Loucy (cell line): ENCODE data around the gene C8G.

ENCODE experiments used
- H2AFZ ChIP-seq: fragments of 200-600 bp; sonication (generic); 2 replicates; pipeline ENCODE4 v1.6.0; 2016; ENCODE audit warnings: antibody characterized with exemption, mild to moderate bottlenecking, low read length, moderate library complexity
- H3F3A ChIP-seq: fragments of 200-600 bp; 2 replicates; pipeline ENCODE4 v1.6.0; 2016; ENCODE audit warnings: antibody characterized with exemption, low read depth, mild to moderate bottlenecking
- H3K27me3 ChIP-seq: fragments of 200-600 bp; sonication (generic); 2 replicates; pipeline ENCODE4 v1.6.1; 2014; ENCODE audit warnings: low read length, mild to moderate bottlenecking; ENCODE audit not compliant: insufficient read depth, poor library complexity, severe bottlenecking
- H3K36me3 ChIP-seq: fragments of 200-600 bp; sonication (generic); 2 replicates; pipeline ENCODE4 v1.6.1; 2016; ENCODE audit warnings: low read length; ENCODE audit not compliant: insufficient read depth
- H3K4me1 ChIP-seq: fragments of 200-600 bp; sonication (generic); 2 replicates; pipeline ENCODE4 v1.5.1; 2014; ENCODE audit warnings: low read length, mild to moderate bottlenecking; ENCODE audit not compliant: insufficient read depth, poor library complexity, severe bottlenecking
- H3K4me2 ChIP-seq: fragments of 200-600 bp; sonication (generic); 2 replicates; pipeline ENCODE4 v1.6.0; 2014; ENCODE audit warnings: antibody characterized with exemption, low read length, low read depth, mild to moderate bottlenecking; ENCODE audit not compliant: poor library complexity, severe bottlenecking
- H3K4me3 ChIP-seq: fragments of 200-600 bp; sonication (generic); 2 replicates; pipeline ENCODE4 v1.5.1; 2014; ENCODE audit warnings: low read length, mild to moderate bottlenecking, mixed read lengths; ENCODE audit not compliant: poor library complexity, severe bottlenecking
- H3K79me2 ChIP-seq: fragments of 200-600 bp; sonication (generic); 2 replicates; pipeline ENCODE4 v1.6.1; 2014; ENCODE audit warnings: low read length; ENCODE audit not compliant: insufficient read depth
- H3K9ac ChIP-seq: fragments of 200-600 bp; sonication (generic); 2 replicates; pipeline ENCODE4 v1.6.0; 2014; ENCODE audit warnings: mild to moderate bottlenecking, low read depth, low read length, moderate library complexity; ENCODE audit not compliant: poor library complexity, severe bottlenecking
- H3K9me2 ChIP-seq: fragments of 200-600 bp; sonication (generic); replicated peaks from 2 replicates; pipeline ENCODE4 v1.6.1; 2016; ENCODE audit warnings: low read depth, low read length, mixed read lengths
- H3K9me3 ChIP-seq: fragments of 200-600 bp; sonication (generic); 2 replicates; pipeline ENCODE4 v1.6.1; 2014; ENCODE audit warnings: mild to moderate bottlenecking, antibody characterized with exemption, low read length, low read depth; ENCODE audit not compliant: insufficient read depth
- H4K20me1 ChIP-seq: fragments of 200-600 bp; sonication (generic); 2 replicates; pipeline ENCODE4 v1.6.0; 2014; ENCODE audit warnings: antibody characterized with exemption, low read length, mild to moderate bottlenecking; ENCODE audit not compliant: insufficient read depth, poor library complexity, severe bottlenecking
- EZH2phosphoT487 ChIP-seq: fragments of 200-600 bp; IDR thresholded peaks from 2 replicates; pipeline ENCODE4 v1.6.1; 2018; ENCODE audit warnings: antibody characterized with exemption, mild to moderate bottlenecking, moderate library complexity, borderline replicate concordance
- TF ChIP-seq, protein P1 (sequence below): fragments of 200-600 bp; sonication (generic); conservative IDR thresholded peaks from 2 replicates; pipeline ENCODE4 v1.5.1; 2014; ENCODE audit warnings: mild to moderate bottlenecking, antibody characterized with exemption, low read length

The C8G gene

DNA sequence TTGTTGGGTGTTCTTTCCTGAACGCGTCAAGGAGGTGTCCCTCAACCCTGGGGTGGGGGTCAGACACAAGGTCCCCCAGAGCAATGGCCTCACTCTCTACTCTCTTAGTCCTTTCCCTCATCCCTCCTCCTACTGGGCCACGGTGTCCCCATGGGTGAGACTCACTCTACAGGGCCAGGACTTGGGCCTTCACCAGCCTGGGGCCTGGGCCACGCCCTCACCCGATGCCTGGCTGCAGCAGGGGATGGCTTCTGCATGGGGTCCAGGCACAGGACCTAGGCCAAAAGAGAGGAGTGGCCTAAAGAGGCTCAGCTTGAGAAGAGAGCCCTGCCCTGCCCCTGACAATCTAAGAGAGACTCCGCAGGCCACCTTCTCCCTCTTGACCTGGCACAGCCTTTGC, 12.9 kb downstream of the C8G start:
- no peaks in the 10 kb centered on the region for H3K9me3 ChIP-seq
- H3K27me3 ChIP-seq, result no peaks in the 10 kb centered on the region
- H3K4me3 ChIP-seq, result no peak overlapping the region
- H3K9ac ChIP-seq, result no peak overlapping the region
- H2AFZ ChIP-seq, result no peak overlapping the region
- no peaks in the 10 kb centered on the region for H3K36me3 ChIP-seq
- TF ChIP-seq, protein P1, sequence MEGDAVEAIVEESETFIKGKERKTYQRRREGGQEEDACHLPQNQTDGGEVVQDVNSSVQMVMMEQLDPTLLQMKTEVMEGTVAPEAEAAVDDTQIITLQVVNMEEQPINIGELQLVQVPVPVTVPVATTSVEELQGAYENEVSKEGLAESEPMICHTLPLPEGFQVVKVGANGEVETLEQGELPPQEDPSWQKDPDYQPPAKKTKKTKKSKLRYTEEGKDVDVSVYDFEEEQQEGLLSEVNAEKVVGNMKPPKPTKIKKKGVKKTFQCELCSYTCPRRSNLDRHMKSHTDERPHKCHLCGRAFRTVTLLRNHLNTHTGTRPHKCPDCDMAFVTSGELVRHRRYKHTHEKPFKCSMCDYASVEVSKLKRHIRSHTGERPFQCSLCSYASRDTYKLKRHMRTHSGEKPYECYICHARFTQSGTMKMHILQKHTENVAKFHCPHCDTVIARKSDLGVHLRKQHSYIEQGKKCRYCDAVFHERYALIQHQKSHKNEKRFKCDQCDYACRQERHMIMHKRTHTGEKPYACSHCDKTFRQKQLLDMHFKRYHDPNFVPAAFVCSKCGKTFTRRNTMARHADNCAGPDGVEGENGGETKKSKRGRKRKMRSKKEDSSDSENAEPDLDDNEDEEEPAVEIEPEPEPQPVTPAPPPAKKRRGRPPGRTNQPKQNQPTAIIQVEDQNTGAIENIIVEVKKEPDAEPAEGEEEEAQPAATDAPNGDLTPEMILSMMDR, result no peak
- TF ChIP-seq EZH2phosphoT487, result no peak
- H3K79me2 ChIP-seq, result no peaks in the 10 kb centered on the region
- no peaks in the 10 kb centered on the region for H4K20me1 ChIP-seq
- H3K4me1 ChIP-seq, result no peaks in the 10 kb centered on the region
- no peaks in the 10 kb centered on the region for H3F3A ChIP-seq
- H3K4me2 ChIP-seq, result no peak overlapping the region
- no peaks in the 10 kb centered on the region for H3K9me2 ChIP-seq

DNA sequence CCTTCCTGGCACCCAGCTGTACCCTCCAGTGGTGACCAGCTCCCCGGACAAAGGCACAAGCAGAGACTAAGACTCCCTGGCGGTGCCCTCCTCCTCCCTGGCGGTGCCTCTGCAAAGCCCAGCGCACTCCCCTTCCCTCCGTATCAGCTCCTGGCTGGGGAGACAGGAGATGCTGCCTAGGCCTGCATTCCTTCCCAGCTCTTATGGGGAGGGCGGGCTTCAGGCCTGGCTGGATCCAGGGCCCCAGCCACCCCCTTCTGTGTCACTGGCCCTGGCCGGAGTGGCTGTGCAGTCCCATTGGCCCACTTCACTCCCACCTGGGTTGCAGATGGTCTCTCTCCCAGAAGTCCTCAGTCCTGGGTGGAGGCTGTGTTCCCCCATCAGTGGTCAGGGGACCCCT, 13.4 kb downstream of the C8G start:
- Histone ChIP-seq H3K36me3 (no peaks in the 10 kb centered on the region), H3F3A (no peaks in the 10 kb centered on the region), H3K9ac (no peak overlapping the region), H3K9me2 (no peaks in the 10 kb centered on the region), H3K4me2 (no peak overlapping the region), H2AFZ (no peak overlapping the region), H3K4me1 (no peaks in the 10 kb centered on the region), H3K9me3 (no peaks in the 10 kb centered on the region), H3K27me3 (no peaks in the 10 kb centered on the region), H4K20me1 (no peaks in the 10 kb centered on the region), H3K4me3 (no peak overlapping the region), H3K79me2 (no peaks in the 10 kb centered on the region)
- TF ChIP-seq EZH2phosphoT487, result no peak
- TF ChIP-seq, protein P1, result no peak

DNA sequence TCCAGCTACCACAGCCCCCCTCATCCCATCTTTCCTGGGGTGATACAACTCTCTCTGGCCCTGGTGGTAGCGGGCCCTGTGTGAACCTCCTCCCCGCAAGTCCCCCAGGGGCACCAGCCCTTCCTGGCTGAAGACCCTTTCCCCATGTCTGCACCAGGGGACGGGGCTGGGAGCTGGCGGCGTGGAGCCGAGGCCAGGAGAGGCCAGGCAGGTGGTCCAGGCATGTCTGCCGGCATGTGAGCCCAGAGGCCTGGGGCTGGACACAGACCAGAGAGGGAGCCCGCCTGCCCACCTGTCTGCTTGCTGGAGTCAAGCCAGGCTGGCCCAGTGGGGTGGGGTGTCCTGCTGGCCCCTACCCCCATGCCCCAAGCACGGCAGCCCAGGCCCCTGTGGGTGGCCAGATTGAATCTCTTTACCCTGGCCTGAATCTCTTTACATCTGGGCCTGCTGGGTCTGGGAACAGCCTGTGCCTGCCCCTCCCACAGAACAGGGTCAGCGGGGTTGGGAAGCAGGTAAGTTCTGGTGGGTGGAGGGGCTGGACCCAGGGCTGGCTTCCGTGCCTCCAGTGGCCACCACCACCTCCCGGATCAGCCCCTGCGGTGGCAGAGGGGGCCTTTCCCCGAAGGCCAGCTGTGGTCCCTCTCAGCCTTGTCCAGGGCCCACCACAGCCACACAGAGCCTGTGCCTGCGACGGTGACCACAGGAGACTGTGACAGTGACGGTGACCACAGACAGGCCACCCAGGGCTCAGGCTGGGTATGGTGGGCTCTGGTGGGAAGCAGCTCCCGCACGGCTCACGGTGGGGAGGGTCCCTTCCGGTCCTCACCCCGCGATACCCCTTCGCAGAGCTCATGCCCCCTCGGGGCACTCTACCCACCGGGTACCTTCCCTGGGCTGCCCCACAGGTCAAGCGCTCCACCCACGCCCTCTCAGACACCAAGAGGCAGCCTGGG, 14.1 kb downstream of the C8G start:
- no peaks in the 10 kb centered on the region for H3K79me2 ChIP-seq
- no peak overlapping the region for H3K4me2 ChIP-seq
- TF ChIP-seq, protein P1, result no peak
- TF ChIP-seq EZH2phosphoT487, result no peak
- no peak overlapping the region for H3K9ac ChIP-seq
- no peaks in the 10 kb centered on the region for H3K4me1 ChIP-seq
- no peaks in the 10 kb centered on the region for H3K9me3 ChIP-seq
- H4K20me1 ChIP-seq, result no peaks in the 10 kb centered on the region
- H3F3A ChIP-seq, result no peaks in the 10 kb centered on the region
- no peak overlapping the region for H3K4me3 ChIP-seq
- no peaks in the 10 kb centered on the region for H3K9me2 ChIP-seq
- no peaks in the 10 kb centered on the region for H3K36me3 ChIP-seq
- H2AFZ ChIP-seq, result no peak overlapping the region
- no peaks in the 10 kb centered on the region for H3K27me3 ChIP-seq
